PC-3 (cell line): ENCODE measurements around the gene WDR36. TPM values are rescaled to one million over a fixed set of nuclear protein-coding genes. Genes with fewer than 3 reads are reported as not detected.

Source experiments
- ATAC-seq: fragments of 200-7000 bp; cut with Tn5 transposase; 2 replicates; pipeline ENCODE4 v1.9.1; 2020; ENCODE audit warnings: mild to moderate bottlenecking, moderate library complexity
- BruUV-seq: library from RNA; stranded (reverse); fragments of 400-500 nt; replicated peaks from 2 replicates; lab custom pipeline; 2021; lab: Mats Ljungman, UMichigan
- CTCF ChIA-PET: fragments of 300-600 bp; sonication (Branson Sonifier 250); formaldehyde crosslinking; loops from one replicate; lab custom pipeline; 2022; ENCODE audit warnings: antibody characterized with exemption; lab: Charles Lee
- POLR2A ChIA-PET: fragments of 300-600 bp; sonication (Branson Sonifier 250); formaldehyde crosslinking; loops from one replicate; lab custom pipeline; 2022; ENCODE audit warnings: antibody characterized with exemption; ENCODE audit not compliant: unreplicated experiment; lab: Charles Lee
- DNase-seq: peaks from one replicate; pipeline ENCODE4 v3.0.0-alpha.2; 2015
- H2AFZ ChIP-seq: fragments of 300-600 bp; sonication (generic); 2 replicates; pipeline ENCODE4 v1.6.0; 2016; ENCODE audit warnings: antibody characterized with exemption, low read length
- H3F3A ChIP-seq: fragments of 300-600 bp; sonication (generic); one replicate; pipeline ENCODE4 v1.6.0; 2017; ENCODE audit warnings: antibody characterized with exemption, low read length, control low read depth, mild to moderate bottlenecking; ENCODE audit not compliant: unreplicated experiment
- H3K27ac ChIP-seq: fragments of 300-600 bp; sonication (generic); 2 replicates; pipeline ENCODE4 v1.5.1; 2016; ENCODE audit warnings: mild to moderate bottlenecking, low read length
- H3K27me3 ChIP-seq: fragments of 300-600 bp; sonication (generic); 2 replicates; pipeline ENCODE4 v1.6.1; 2016; ENCODE audit warnings: low read length, mixed read lengths
- H3K36me3 ChIP-seq: fragments of 300-600 bp; sonication (generic); 2 replicates; pipeline ENCODE4 v1.6.1; 2016; ENCODE audit warnings: low read depth, mixed run types, low read length, mixed read lengths
- H3K4me1 ChIP-seq: fragments of 300-600 bp; sonication (generic); 2 replicates; pipeline ENCODE4 v1.5.1; 2016; ENCODE audit warnings: low read length; ENCODE audit not compliant: insufficient read depth
- H3K4me2 ChIP-seq: fragments of 300-600 bp; sonication (generic); 2 replicates; pipeline ENCODE4 v1.6.0; 2016; ENCODE audit warnings: low read length
- H3K4me3 ChIP-seq: fragments of 300-600 bp; sonication (generic); 2 replicates; pipeline ENCODE4 v1.5.1; 2016; ENCODE audit warnings: mild to moderate bottlenecking, low read length, mixed read lengths
- H3K79me2 ChIP-seq: fragments of 300-600 bp; sonication (generic); 2 replicates; pipeline ENCODE4 v1.6.1; 2017; ENCODE audit warnings: low read length, mixed read lengths
- H3K9ac ChIP-seq: fragments of 300-600 bp; sonication (generic); 2 replicates; pipeline ENCODE4 v1.6.0; 2016; ENCODE audit warnings: mild to moderate bottlenecking, low read length
- H3K9me2 ChIP-seq: fragments of 300-600 bp; sonication (generic); replicated peaks from 2 replicates; pipeline ENCODE4 v1.6.1; 2016; ENCODE audit warnings: mixed run types, low read length, mixed read lengths
- H3K9me3 ChIP-seq: fragments of 300-600 bp; sonication (generic); 2 replicates; pipeline ENCODE4 v1.6.1; 2016; ENCODE audit warnings: low read length, mixed read lengths
- H4K20me1 ChIP-seq: fragments of 300-600 bp; sonication (generic); 2 replicates; pipeline ENCODE4 v1.6.1; 2016; ENCODE audit warnings: low read length, mixed read lengths
- EZH2 ChIP-seq: fragments of 300-600 bp; sonication (generic); IDR thresholded peaks from one replicate; pipeline ENCODE4 v1.6.1; 2017; ENCODE audit warnings: antibody characterized with exemption, mild to moderate bottlenecking, low read length; ENCODE audit not compliant: unreplicated experiment
- EZH2phosphoT487 ChIP-seq: fragments of 300-600 bp; sonication (generic); IDR thresholded peaks from 2 replicates; pipeline ENCODE4 v1.6.1; 2018; ENCODE audit warnings: mild to moderate bottlenecking, antibody characterized with exemption, low read length, borderline replicate concordance
- intact Hi-C: fragments of 100-400 bp; cut with micrococcal nuclease; formaldehyde crosslinking; loops from 2 replicates; pipeline ENCODE4 v1.9.0; 2023
- total RNA-seq: library from RNA; depleted of rRNA; stranded (reverse); fragments of >200 nt; gene quantifications from 2 replicates; pipeline ENCODE4 v1.2.3, GENCODE V29; 2014
- TF ChIP-seq, protein P1 (sequence below): fragments of 300-600 bp; sonication (generic); conservative IDR thresholded peaks from 2 replicates; pipeline ENCODE4 v1.5.1; 2017; ENCODE audit warnings: antibody characterized with exemption, low read depth, mild to moderate bottlenecking, low read length

The WDR36 gene
- total RNA-seq, 1 experiment from 2014 or later: 38.2 TPM

DNA sequence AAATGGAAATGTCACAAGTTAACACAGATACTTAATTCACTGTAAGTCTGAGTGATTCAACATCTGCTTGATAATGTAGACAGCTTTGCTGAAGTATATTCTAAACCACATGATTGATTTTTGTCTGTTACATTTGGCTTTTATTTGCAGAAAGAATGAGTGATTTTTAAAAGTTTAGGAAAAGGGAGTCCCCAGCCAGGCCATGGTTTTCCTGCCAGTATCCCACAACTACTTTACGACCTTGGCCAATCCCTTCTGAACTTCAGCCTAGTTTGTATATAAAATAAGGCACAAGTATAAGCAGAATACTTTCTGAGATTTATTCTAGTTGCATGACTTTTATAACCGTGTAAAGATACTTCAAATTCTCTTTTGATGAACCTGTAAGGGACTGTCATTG lies 27.1 kb downstream of the WDR36 start:
- DNase-seq (no peak), ATAC-seq (peak; percentile 35)
- no peak overlapping the region for H3K4me2 ChIP-seq
- H3F3A ChIP-seq: no peaks in the 10 kb centered on the region
- H3K27me3 ChIP-seq: no peaks in the 10 kb centered on the region
- H3K4me3 ChIP-seq: no peak overlapping the region
- intact Hi-C loops: no loop called here
- H3K9me3 ChIP-seq: no peaks in the 10 kb centered on the region
- no peak overlapping the region for H2AFZ ChIP-seq
- CTCF ChIA-PET: no interaction called here
- POLR2A ChIA-PET: no interaction called here
- H3K27ac ChIP-seq: no peak overlapping the region
- H3K36me3 ChIP-seq: peaks cover 65% of the 10 kb centered on the region
- no peak overlapping the region for H3K9ac ChIP-seq
- H3K4me1 ChIP-seq: no peaks in the 10 kb centered on the region
- no peaks in the 10 kb centered on the region for H4K20me1 ChIP-seq
- TF ChIP-seq, protein P1, sequence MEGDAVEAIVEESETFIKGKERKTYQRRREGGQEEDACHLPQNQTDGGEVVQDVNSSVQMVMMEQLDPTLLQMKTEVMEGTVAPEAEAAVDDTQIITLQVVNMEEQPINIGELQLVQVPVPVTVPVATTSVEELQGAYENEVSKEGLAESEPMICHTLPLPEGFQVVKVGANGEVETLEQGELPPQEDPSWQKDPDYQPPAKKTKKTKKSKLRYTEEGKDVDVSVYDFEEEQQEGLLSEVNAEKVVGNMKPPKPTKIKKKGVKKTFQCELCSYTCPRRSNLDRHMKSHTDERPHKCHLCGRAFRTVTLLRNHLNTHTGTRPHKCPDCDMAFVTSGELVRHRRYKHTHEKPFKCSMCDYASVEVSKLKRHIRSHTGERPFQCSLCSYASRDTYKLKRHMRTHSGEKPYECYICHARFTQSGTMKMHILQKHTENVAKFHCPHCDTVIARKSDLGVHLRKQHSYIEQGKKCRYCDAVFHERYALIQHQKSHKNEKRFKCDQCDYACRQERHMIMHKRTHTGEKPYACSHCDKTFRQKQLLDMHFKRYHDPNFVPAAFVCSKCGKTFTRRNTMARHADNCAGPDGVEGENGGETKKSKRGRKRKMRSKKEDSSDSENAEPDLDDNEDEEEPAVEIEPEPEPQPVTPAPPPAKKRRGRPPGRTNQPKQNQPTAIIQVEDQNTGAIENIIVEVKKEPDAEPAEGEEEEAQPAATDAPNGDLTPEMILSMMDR: no peak
- no peak for TF ChIP-seq EZH2
- TF ChIP-seq EZH2phosphoT487: no peak
- H3K9me2 ChIP-seq: no peaks in the 10 kb centered on the region
- H3K79me2 ChIP-seq: no peaks in the 10 kb centered on the region
- no TSS peak for BruUV-seq

DNA sequence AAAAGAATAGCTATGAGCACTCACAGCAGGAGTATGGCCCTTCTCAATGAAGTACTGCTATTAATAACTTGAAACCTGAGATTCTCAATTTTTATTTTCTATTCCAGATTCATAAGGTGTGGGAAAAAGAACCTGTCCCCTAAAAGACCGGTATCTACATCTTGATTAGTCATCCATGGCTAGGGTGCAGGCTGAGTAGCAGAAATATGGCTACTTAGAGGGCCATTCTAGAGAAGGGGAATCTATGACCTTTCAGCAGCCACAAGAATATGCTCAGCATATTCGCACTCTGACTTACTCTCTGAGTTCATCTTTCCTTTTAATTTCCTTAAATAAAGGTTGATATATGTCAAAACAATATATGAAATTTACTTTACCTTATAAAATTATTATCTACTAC lies 27.7 kb downstream of the WDR36 start:
- H3F3A ChIP-seq: no peaks in the 10 kb centered on the region
- H3K4me2 ChIP-seq: no peak overlapping the region
- CTCF ChIA-PET: no interaction called here
- no peak overlapping the region for H3K4me3 ChIP-seq
- H3K27ac ChIP-seq: no peak overlapping the region
- no TSS peak for BruUV-seq
- DNase-seq: no peak
- no peaks in the 10 kb centered on the region for H3K9me3 ChIP-seq
- no peaks in the 10 kb centered on the region for H4K20me1 ChIP-seq
- H3K79me2 ChIP-seq: no peaks in the 10 kb centered on the region
- no peak for ATAC-seq
- intact Hi-C loops: loop anchor here (10.0 kb wide), 1 partner anchor 365 kb away; no protein-coding TSS in a partner anchor
- no peak overlapping the region for H2AFZ ChIP-seq
- TF ChIP-seq, protein P1: no peak
- TF ChIP-seq EZH2: no peak
- TF ChIP-seq EZH2phosphoT487: no peak
- no peak overlapping the region for H3K9ac ChIP-seq
- no peaks in the 10 kb centered on the region for H3K27me3 ChIP-seq
- POLR2A ChIA-PET: no interaction called here
- H3K4me1 ChIP-seq: no peaks in the 10 kb centered on the region
- H3K9me2 ChIP-seq: no peaks in the 10 kb centered on the region
- H3K36me3 ChIP-seq: peaks cover 68% of the 10 kb centered on the region

DNA sequence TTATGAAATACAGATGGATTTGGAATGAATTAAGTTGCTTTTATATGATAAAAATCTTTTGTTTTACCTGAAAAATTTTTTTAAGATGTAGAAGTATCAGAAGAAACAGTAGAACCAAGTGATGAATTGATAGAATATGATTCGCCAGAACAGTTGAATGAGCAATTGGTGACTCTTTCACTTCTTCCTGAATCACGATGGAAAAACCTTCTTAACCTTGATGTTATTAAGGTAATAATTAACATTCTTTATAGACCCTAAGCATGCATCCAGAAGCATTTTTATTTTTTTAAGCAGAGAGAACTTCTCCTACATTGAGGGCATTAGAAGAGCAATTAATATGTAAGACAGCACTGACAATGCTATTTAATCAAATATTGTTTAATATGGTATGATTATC lies 28.8 kb downstream of the WDR36 start:
- BruUV-seq: no TSS peak

More for the DNA sequence above, 28.8 kb downstream of the WDR36 start:
- no peaks in the 10 kb centered on the region for H4K20me1 ChIP-seq
- H3F3A ChIP-seq: no peaks in the 10 kb centered on the region
- no peaks in the 10 kb centered on the region for H3K9me2 ChIP-seq
- no peak overlapping the region for H2AFZ ChIP-seq
- no peak overlapping the region for H3K4me2 ChIP-seq
- ATAC-seq (no peak), DNase-seq (no peak)
- H3K79me2 ChIP-seq: no peaks in the 10 kb centered on the region
- POLR2A ChIA-PET: no interaction called here
- no peak overlapping the region for H3K4me3 ChIP-seq
- no peaks in the 10 kb centered on the region for H3K4me1 ChIP-seq
- TF ChIP-seq EZH2phosphoT487: no peak
- TF ChIP-seq EZH2: no peak
- TF ChIP-seq, protein P1: no peak
- no peaks in the 10 kb centered on the region for H3K27me3 ChIP-seq
- H3K36me3 ChIP-seq: peaks cover 75% of the 10 kb centered on the region
- intact Hi-C loops: loop anchor here (10.0 kb wide), 1 partner anchor 366 kb away; no protein-coding TSS in a partner anchor
- no peak overlapping the region for H3K27ac ChIP-seq
- CTCF ChIA-PET: no interaction called here
- H3K9me3 ChIP-seq: no peaks in the 10 kb centered on the region
- no peak overlapping the region for H3K9ac ChIP-seq
